Heart left ventricle (tissue), 13 donors: ENCODE measurements around the gene PACSIN1.

Experiments
- CTCF ChIP-seq, 12 donors: fragments of 200-600 bp; sonication (generic) in 4 of 12; IDR thresholded peaks; one replicate each; pipeline versions ENCODE4 v1.5.0 to v1.8.0; 2018 to 2022; ENCODE audit warnings: antibody characterized with exemption in 12 of 12, mild to moderate bottlenecking in 5 of 12
- POLR2A ChIP-seq, 2 donors: fragments of 450-650 bp; IDR thresholded peaks; one replicate each; pipeline ENCODE4 v1.6.1; 2017; ENCODE audit warnings: antibody characterized with exemption in 2 of 2, mild to moderate bottlenecking in 2 of 2, moderate library complexity in 2 of 2
- donor health status: ischemic (EF 13 %, LVEDD 7.1; RV severe dilation, severe dysfunction).
- donor health status: DM: no; HTN: yes; CAD: no.
- donor health status: DM: no; HTN: no; CAD: no.
- donor health status: ischemic (EF 25% LVEDD 6.9; RV normal size, moderate dysfunction).
- donor health status: ischemic (EF 25% LVEDD 5.7; RV mildly dilated, moderate dysfunction).
- donor health status: ischemic (EF 35%, LVEDD 5.7; RV mildly dilated, moderate dysfunction).
- donor health status: nonischemic (EF 11% LVEDD 7.7; RV severe dilation, severe dysfunction).
- donor health status: DM: yes; HTN: yes; CAD: no.
- donor health status: PGD.
- donor health status: ischemic (EF 29% LVEDD 5.4; RV normal size, mild dysfunction).
- donor health status: nonischemic (EF 23%, LVEDD 6.1; RV moderate dilation, normal function).

GRCh38 chr6:34457382-34457741 is 8.5 kb upstream of the PACSIN1 start:
- TF ChIP-seq POLR2A (IDR thresholded peaks at IDR 0.05), result no peak
- no peak for TF ChIP-seq CTCF (IDR thresholded peaks at IDR 0.05)
